ENCODE measurements around the gene SPATA21.
"Not testable (repeated sequence)": the region's sequence is repeated elsewhere in the genome, so short reads cannot be mapped to it uniquely, and the experiment has no call there.

DNA sequence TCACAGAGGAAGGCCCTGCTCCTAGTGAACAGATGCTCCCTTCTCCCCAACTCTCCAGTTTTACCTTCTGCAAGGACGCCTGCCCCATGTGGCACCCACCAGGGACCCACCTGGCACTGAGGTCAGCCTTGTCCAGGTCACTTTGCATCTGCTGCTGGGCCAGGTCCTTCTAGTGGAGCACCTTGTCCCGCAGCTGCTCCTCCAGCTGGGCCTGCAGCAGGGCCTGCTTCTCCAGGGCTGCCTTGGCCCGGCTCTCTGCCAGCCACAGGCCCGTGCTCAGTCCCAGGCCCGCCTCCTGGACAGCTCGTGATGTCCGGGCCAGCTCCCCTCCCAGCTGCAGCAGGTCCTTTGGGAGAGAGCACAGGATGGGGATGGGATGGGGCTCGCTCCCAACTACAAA is 49.1 kb upstream of the SPATA21 start:
- not testable (repeated sequence) for TF ChIP-seq EZH2 (IDR thresholded peaks at IDR 0.05; ENCODE audit: insufficient read depth, low read length); CTCF (IDR thresholded peaks at IDR 0.05; ENCODE audit: insufficient read depth, low read depth, low read length)
